ENCODE results near the gene SSH2. TPM values are rescaled to one million over a fixed set of nuclear protein-coding genes. Genes with fewer than 3 reads are reported as not detected.

The SSH2 gene
- total RNA-seq, 2 donors from 2014 or later = 36.1 to 36.8 TPM

DNA sequence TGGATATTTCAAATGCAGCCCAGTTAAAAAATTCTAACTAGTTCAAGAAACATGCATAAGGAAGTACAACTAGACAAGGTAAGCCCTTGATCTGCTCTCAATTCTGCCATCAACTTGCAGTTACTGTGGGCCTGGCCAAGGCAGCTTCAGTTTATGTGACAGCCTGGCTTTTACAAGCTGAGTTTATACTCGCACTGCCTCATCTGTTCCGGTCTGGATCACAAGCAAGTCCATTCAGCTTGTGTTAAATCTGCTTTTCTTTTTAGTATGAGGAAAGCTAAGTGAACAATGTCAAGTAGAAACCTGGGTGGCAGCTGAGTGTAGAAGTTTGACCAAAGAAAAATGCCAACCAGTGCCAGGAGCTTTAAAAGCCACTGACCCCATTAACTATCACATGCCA is 230.7 kb downstream of the SSH2 start:
- TF ChIP-seq, protein P1, sequence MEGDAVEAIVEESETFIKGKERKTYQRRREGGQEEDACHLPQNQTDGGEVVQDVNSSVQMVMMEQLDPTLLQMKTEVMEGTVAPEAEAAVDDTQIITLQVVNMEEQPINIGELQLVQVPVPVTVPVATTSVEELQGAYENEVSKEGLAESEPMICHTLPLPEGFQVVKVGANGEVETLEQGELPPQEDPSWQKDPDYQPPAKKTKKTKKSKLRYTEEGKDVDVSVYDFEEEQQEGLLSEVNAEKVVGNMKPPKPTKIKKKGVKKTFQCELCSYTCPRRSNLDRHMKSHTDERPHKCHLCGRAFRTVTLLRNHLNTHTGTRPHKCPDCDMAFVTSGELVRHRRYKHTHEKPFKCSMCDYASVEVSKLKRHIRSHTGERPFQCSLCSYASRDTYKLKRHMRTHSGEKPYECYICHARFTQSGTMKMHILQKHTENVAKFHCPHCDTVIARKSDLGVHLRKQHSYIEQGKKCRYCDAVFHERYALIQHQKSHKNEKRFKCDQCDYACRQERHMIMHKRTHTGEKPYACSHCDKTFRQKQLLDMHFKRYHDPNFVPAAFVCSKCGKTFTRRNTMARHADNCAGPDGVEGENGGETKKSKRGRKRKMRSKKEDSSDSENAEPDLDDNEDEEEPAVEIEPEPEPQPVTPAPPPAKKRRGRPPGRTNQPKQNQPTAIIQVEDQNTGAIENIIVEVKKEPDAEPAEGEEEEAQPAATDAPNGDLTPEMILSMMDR (IDR thresholded peaks at IDR 0.05) = no peak
- Histone ChIP-seq H3K36me3 (peaks cover 32% of the 10 kb centered on the region), H3K4me1 (peaks cover 0 to 32% of the 10 kb centered on the region in 2 donors)

DNA sequence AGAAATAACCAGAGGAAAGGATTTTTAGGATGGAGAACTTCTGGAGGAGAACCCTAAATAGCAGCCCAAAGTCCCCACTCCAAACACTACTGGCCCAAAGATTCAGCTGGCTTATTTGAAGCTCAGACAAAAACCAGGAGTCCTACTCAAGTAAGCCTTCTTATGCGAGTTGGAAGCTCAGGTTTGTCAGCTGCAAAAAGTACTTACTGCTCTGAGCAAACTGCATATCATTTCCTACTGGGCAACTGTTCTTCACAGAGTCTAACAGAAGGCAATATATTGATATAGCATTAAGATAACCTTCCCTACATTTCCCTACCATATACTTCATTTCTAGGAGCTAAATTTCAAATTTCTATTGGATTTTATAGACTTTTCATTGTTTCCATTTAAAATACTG is 231.2 kb downstream of the SSH2 start:
- peaks cover 34% of the 10 kb centered on the region for H3K36me3 ChIP-seq
- peak overlapping the region; percentile 66 to 75 for H3K27ac ChIP-seq
- TF ChIP-seq, protein P1 (IDR thresholded peaks at IDR 0.05) = no peak
- no peak overlapping the region for H3K4me3 ChIP-seq
- no peaks in the 10 kb centered on the region for H3K9me3 ChIP-seq
- no peaks in the 10 kb centered on the region for H3K27me3 ChIP-seq
- DNase-seq (ENCODE audit: low spot score) = no peak
- peaks cover 0 to 32% of the 10 kb centered on the region in 2 donors for H3K4me1 ChIP-seq

More for the DNA sequence above, 230.7 kb downstream of the SSH2 start:
- Histone ChIP-seq H3K27ac (peak overlapping the region; percentile 66 to 75), H3K4me3 (no peak overlapping the region), H3K9me3 (no peaks in the 10 kb centered on the region), H3K27me3 (no peaks in the 10 kb centered on the region)
- no peak for DNase-seq (ENCODE audit: low spot score)

DNA sequence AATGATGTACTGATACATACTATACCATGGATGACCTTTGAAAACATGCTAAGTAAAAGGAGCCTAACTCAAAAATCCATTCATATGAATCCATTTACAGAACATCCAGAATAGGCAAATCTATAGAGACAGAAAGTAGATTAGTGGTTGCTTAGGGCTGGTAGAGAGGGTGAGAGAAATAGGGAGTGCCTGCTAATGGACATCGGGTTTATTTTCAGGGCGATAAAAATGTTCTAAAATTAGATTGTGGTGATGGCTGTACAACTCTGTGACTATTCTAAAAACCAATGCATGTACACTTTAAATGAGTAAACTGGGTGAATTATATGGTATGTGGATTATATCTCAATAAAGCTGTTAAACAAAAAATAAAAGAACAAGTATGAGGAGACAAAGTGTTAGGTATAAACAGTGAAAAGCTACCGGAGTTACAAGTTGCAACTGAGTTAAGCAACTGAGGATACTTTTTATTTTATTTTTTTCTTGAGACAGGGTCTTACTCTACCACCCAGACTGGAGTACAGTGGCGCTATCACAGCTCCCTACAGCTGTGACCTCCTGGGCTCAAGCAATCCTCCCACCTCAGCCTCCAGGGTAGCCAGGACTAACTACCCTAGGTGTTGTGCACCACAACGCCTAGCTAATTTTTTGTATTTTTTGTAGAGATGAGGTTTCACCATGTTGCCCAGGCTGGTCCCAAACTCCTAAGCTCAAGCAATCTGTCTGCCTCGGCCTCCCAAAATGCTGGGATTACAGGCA is 231.8 kb downstream of the SSH2 start:
- Histone ChIP-seq H3K27me3 (no peaks in the 10 kb centered on the region), H3K27ac (peak overlapping the region; percentile 66 to 75), H3K9me3 (no peaks in the 10 kb centered on the region), H3K36me3 (peaks cover 38% of the 10 kb centered on the region), H3K4me1 (peaks cover 0 to 32% of the 10 kb centered on the region in 2 donors), H3K4me3 (no peak overlapping the region)
- TF ChIP-seq, protein P1 (IDR thresholded peaks at IDR 0.05) = no peak
- no peak for DNase-seq (ENCODE audit: low spot score)

DNA sequence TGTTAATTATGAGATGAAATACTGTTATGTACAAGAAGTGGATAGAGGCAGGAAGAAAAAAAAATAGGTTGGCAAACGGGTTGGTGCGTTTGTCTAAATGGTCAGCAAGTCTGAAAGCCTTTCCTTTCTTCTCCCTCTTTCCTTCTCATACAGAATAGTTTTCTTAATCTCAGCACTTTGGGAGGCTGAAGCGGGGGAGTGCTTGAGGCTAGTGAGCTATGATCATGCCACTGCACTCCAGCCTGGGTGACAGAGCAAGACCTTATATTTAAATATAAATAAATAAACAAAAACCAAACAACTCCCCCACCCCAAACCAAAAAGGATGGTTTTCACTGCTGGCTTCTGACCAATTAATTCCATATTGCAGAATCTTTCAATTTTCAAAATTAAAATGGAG is 232.7 kb downstream of the SSH2 start:
- Histone ChIP-seq H3K4me3 (no peak overlapping the region), H3K9me3 (no peaks in the 10 kb centered on the region), H3K27ac (peak overlapping the region; percentile 66 to 75), H3K27me3 (no peaks in the 10 kb centered on the region), H3K36me3 (peaks cover 46% of the 10 kb centered on the region), H3K4me1 (peaks cover 0 to 38% of the 10 kb centered on the region in 2 donors)
- TF ChIP-seq, protein P1 (IDR thresholded peaks at IDR 0.05) = no peak
- DNase-seq (ENCODE audit: low spot score) = no peak

DNA sequence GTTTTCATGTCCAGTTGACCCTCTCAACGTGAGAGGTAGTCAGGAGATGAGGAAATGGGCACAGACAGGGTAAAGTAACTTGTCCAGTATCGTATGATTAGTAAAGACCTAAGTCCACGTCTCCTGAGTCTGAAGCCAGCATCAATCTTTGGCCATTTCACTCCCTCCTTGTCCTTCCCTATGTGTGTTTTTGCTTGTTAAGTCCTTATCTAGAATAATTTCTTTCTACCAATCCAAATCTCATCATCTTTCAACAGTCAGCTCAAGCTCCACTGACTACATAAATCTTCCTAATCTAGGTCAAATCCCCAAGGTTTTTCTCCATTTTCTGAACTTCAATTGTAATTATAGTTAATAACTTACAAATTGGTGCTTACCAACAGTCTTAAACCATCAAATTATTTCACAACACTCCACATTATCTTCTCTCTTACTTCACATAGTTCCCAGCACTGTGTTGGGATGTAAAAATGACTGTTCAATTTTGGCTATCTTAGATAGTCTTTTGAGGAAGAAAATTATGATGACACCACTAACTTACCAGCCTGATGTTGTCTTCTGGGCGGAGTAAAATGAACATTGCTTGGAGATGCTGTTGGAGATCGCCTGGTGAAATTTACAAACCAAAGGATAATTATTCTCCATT is 235.0 kb downstream of the SSH2 start:
- Histone ChIP-seq H3K4me1 (peaks cover 0 to 37% of the 10 kb centered on the region in 2 donors), H3K27ac (peak overlapping the region in 1 of 2 donors; percentile 47)

More for the DNA sequence above, 235.0 kb downstream of the SSH2 start:
- Histone ChIP-seq H3K36me3 (peaks cover 25% of the 10 kb centered on the region), H3K27me3 (no peaks in the 10 kb centered on the region), H3K4me3 (no peak overlapping the region), H3K9me3 (no peaks in the 10 kb centered on the region)
- DNase-seq (ENCODE audit: low spot score) = no peak
- TF ChIP-seq, protein P1 (IDR thresholded peaks at IDR 0.05) = no peak

Measured in right atrium auricular region (tissue), 2 donors.